GM12875 (cell line): Measurements from ENCODE around the gene RNU1-1.
"Not testable (repeated sequence)": the region's sequence is repeated elsewhere in the genome, so short reads cannot be mapped to it uniquely, and the experiment has no call there.

Experiments used
- H3K4me3 ChIP-seq: one replicate; pipeline ENCODE4 v1.5.1; 2011; ENCODE audit warnings: low read depth, low read length, control low read depth
- CTCF ChIP-seq: IDR thresholded peaks from 2 replicates; pipeline ENCODE4 v1.5.1; 2011; ENCODE audit warnings: low read depth, mild to moderate bottlenecking, control low read depth, inconsistent platforms, low read length, moderate library complexity, borderline replicate concordance; ENCODE audit not compliant: insufficient read depth

Gene RNU1-1

GRCh38 chr1:16484931-16485330, 29.2 kb downstream of the RNU1-1 start:
- no peak overlapping the region for H3K4me3 ChIP-seq
- no peak for TF ChIP-seq CTCF

- H3K4me3 ChIP-seq: no peak overlapping the region
- TF ChIP-seq CTCF: no peak
Measured at GRCh38 chr1:16484501-16484835, 29.6 kb downstream of the RNU1-1 start.

DNA sequence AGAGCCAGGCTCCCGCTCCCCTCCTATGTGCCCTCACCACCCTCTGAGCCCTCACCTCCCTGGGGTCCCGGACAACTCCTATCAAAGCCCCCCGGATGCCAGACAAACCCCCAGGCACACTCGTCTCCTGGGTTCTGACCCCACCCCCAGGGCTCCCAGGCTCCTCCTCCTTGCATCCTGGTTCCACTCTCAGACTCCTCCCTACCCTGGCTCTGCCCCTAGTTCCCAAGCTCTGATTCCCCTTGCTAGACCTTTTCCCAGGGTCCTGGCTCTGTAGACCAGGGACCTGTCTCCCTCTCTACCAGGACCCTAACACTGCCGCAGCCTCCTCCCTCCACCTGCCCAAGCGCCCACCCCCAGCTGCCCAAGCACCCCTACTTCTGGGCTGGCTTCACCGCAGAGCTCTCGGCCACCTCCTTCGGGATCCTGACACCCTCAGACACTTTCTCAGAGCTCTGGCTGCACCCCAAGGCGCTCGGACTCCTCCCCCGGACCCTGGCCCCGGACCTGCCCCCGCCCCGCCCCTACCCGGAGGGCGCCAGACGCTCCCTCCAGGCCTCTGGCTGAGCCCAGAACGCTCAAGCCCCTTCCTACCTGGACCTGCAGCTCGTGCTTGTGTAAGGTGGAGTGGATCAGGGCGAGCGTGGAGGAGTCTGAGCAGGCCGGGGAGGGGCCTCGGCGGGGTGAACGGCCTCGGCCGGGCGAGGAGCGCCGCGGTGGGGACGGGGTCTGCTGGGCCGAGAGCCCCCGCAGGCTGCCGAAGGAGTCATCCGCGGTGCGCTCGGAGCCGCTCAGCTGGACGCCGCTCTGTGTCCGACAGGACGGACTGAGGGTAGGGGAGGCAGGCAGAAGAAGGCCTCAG, 30.2 kb downstream of the RNU1-1 start:
- H3K4me3 ChIP-seq: not testable (repeated sequence)

DNA sequence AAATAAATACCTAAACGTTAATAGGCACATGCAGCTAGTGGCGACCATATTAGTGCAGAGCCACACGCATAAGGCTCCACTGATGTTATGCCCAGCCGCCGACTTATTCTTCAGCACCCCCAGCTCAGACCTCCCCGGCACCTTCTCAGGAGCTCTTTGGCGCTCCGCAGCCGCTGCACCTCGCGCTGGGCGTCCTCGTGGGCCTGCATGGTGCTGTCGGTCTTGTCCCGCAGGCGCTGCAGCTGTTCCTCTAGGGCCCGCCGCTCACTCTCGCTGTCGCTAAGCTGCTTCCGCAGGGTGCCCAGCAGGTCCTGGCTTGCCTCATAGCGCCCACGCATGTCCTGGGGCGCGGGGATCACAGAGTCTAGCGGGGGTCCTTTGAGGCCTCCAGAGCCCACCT, 30.9 kb downstream of the RNU1-1 start:
- H3K4me3 ChIP-seq: not testable (repeated sequence)

DNA sequence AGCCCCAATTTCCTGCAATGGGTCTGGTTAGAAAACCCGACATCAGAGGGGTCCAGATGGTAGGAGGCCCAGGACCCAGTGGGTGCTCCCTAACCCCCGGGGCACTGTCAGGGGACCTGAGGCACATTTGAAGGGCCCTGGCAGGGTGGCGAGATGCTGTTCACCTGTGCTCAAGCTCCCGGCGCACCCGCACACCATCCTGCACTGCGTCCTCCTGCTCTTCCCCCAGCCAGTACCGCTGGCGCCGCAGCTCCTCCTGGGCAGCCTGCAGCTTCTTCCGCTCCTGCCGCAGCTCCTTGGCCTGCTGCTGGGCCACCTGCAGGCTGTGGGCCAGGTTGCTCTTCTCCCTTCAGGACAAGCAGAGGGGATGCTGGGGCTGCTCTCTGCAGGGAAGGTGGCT, 36.0 kb downstream of the RNU1-1 start:
- no peak overlapping the region for H3K4me3 ChIP-seq
- TF ChIP-seq CTCF: no peak

DNA sequence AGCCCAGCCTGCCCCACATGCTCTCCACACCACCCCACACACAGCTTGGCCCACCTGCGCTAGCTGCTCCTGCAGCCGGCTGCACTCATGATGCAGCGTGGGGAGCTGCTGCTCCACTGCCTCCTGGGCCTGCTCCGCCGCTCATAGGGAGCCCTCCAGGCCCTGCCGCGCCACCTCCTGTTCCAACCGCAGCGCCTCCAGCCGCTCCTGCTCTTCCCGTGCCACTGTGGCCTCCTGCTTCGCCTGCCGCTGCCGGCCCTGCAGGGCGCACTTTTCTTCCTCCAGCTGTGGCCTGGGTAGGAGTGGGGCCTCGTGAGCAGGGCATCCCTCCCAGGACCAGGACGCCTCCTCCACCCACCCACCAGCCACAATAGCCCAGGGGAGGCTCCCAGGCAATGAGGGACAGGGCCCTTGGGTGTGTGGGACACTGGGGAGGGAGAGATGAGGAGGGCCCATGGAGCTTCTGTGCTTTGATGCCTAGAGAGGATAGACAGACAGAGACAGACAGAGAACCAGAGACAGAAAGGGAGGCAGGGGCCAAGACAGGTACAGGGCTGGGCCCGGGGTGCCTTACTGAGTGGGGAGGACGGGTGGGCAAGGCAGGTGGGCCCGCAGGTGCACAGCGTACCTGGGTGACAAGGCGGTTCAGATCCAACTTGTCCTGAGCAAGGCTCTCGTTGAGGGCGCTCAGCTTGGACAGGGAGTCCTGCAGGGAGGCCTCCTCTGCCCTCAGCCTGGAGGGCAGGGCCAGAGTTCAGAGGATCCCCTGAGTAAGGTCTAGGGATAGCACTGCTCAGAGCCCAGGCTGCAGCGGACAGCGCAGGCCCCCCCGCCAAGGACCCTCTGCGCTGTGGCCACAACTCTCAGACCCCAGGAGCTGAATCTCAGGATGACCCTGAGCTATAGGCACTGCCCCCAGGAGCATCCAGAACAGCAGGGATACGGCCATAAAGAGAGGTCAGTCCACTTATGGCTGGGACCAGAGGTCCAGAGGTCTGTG, 38.0 kb downstream of the RNU1-1 start:
- not testable (repeated sequence) for H3K4me3 ChIP-seq

GRCh38 chr1:16474891-16475290, 39.2 kb downstream of the RNU1-1 start:
- H3K4me3 ChIP-seq: not testable (repeated sequence)

- H3K4me3 ChIP-seq: no peak overlapping the region
- TF ChIP-seq CTCF: no peak
Measured at GRCh38 chr1:16474166-16474800, 39.8 kb downstream of the RNU1-1 start.

GRCh38 chr1:16468558-16468957, 45.5 kb downstream of the RNU1-1 start:
- no peak overlapping the region for H3K4me3 ChIP-seq

More at GRCh38 chr1:16468558-16468957, 45.5 kb downstream of the RNU1-1 start:
- TF ChIP-seq CTCF: no peak
